Hepatocyte (in vitro differentiated cells): ENCODE data around the gene ASB15. TPM values are rescaled to one million over a fixed set of nuclear protein-coding genes. Genes with fewer than 3 reads are reported as not detected.

Experiments
- DNase-seq: peaks from one replicate; pipeline ENCODE4 v3.0.0-alpha.2; 2016; ENCODE audit warnings: low spot score
- H2AFZ ChIP-seq: fragments of 200-600 bp; sonication (generic); 2 replicates; pipeline ENCODE4 v1.6.0; 2016; ENCODE audit warnings: antibody characterized with exemption, mild to moderate bottlenecking
- H3K27ac ChIP-seq: fragments of 200-600 bp; sonication (generic); 2 replicates; pipeline ENCODE4 v1.5.1; 2016; ENCODE audit warnings: mild to moderate bottlenecking
- H3K27me3 ChIP-seq: fragments of 200-600 bp; sonication (generic); 2 replicates; pipeline ENCODE4 v1.6.1; 2016
- H3K36me3 ChIP-seq: fragments of 200-600 bp; sonication (generic); replicated peaks from 2 replicates; pipeline ENCODE4 v1.5.1; 2016; ENCODE audit warnings: low read depth; ENCODE audit not compliant: insufficient read depth
- H3K4me1 ChIP-seq: fragments of 200-600 bp; sonication (generic); 2 replicates; pipeline ENCODE4 v1.5.1; 2016; ENCODE audit warnings: mild to moderate bottlenecking, moderate library complexity; ENCODE audit not compliant: insufficient read depth
- H3K4me2 ChIP-seq: fragments of 200-600 bp; sonication (generic); 2 replicates; pipeline ENCODE4 v1.6.0; 2016
- H3K4me3 ChIP-seq: fragments of 200-600 bp; sonication (generic); 2 replicates; pipeline ENCODE4 v1.5.1; 2016; ENCODE audit warnings: mild to moderate bottlenecking
- H3K79me2 ChIP-seq: fragments of 200-600 bp; sonication (generic); 2 replicates; pipeline ENCODE4 v1.6.0; 2017; ENCODE audit warnings: mild to moderate bottlenecking
- H3K9me2 ChIP-seq: fragments of 200-600 bp; sonication (generic); replicated peaks from 2 replicates; pipeline ENCODE4 v1.6.0; 2017; ENCODE audit warnings: mild to moderate bottlenecking; ENCODE audit not compliant: insufficient read depth
- H3K9me3 ChIP-seq: fragments of 200-600 bp; sonication (generic); 2 replicates; pipeline ENCODE4 v1.5.1; 2016; ENCODE audit warnings: low read depth, mild to moderate bottlenecking
- H4K20me1 ChIP-seq: fragments of 200-600 bp; sonication (generic); 2 replicates; pipeline ENCODE4 v1.6.0; 2016; ENCODE audit warnings: mild to moderate bottlenecking; ENCODE audit not compliant: insufficient read depth, poor library complexity, severe bottlenecking
- CTCF ChIP-seq: fragments of 200-600 bp; sonication (generic); IDR thresholded peaks from 2 replicates; pipeline ENCODE4 v1.5.1; 2016; ENCODE audit warnings: antibody characterized with exemption, mild to moderate bottlenecking; ENCODE audit not compliant: poor library complexity
- EZH2 ChIP-seq: fragments of 200-600 bp; sonication (generic); IDR thresholded peaks from 2 replicates; pipeline ENCODE4 v1.6.1; 2016; ENCODE audit warnings: antibody characterized with exemption, mild to moderate bottlenecking, borderline replicate concordance
- EZH2phosphoT487 ChIP-seq: fragments of 200-600 bp; sonication (generic); IDR thresholded peaks from one replicate; pipeline ENCODE4 v1.6.1; 2018; ENCODE audit warnings: antibody characterized with exemption, mild to moderate bottlenecking, low read depth, moderate library complexity; ENCODE audit not compliant: unreplicated experiment, severe bottlenecking
- WGBS: methylation state at CpG from one replicate; pipeline ENCODE4 v1.1.6; 2016; ENCODE audit warnings: low lambda C conversion rate; ENCODE audit errors: missing lambda C conversion rate; 5-methylcytosine and 5-hydroxymethylcytosine counted together
- polyA plus RNA-seq: library from polyadenylated mRNA; unstranded; fragments of >200 nt; fragmentation: Nextera tagmentation; extraction: Ambion mirVana; gene quantifications from 2 replicates; pipeline ENCODE4 v1.2.1, GENCODE V29; 2016
- total RNA-seq: library from RNA; depleted of rRNA; stranded (reverse); fragments of >200 nt; gene quantifications from 2 replicates; pipeline ENCODE4 v1.2.3, GENCODE V29; 2014

ASB15 gene
- total and polyA plus RNA-seq, 2 experiments from 2014 or later, result not detected

- Histone ChIP-seq H3K79me2 (no peaks in the 10 kb centered on the region), H4K20me1 (no peaks in the 10 kb centered on the region), H3K27me3 (no peaks in the 10 kb centered on the region), H3K9me3 (no peaks in the 10 kb centered on the region), H3K4me3 (no peak overlapping the region), H3K4me2 (no peak overlapping the region), H3K9me2 (no peaks in the 10 kb centered on the region), H3K36me3 (no peaks in the 10 kb centered on the region), H3K27ac (no peak overlapping the region), H2AFZ (no peak overlapping the region), H3K4me1 (no peaks in the 10 kb centered on the region)
- no peak for DNase-seq
- TF ChIP-seq EZH2phosphoT487 (no peak), CTCF (no peak), EZH2 (no peak)
- 90% methylated on average over 2 of the region's 2 CpGs for WGBS
Observed at GRCh38 chr7:123627851-123628250, 26.2 kb downstream of the ASB15 start.

GRCh38 chr7:123628829-123629228 lies 27.2 kb downstream of the ASB15 start:
- no peaks in the 10 kb centered on the region for H3K36me3 ChIP-seq
- TF ChIP-seq EZH2phosphoT487, result no peak
- no peak for TF ChIP-seq CTCF
- TF ChIP-seq EZH2, result no peak
- no peak overlapping the region for H3K4me3 ChIP-seq
- no peaks in the 10 kb centered on the region for H3K9me2 ChIP-seq
- WGBS, result 97% methylated on average over 5 of the region's 5 CpGs
- H3K4me1 ChIP-seq, result no peaks in the 10 kb centered on the region
- H4K20me1 ChIP-seq, result no peaks in the 10 kb centered on the region
- H3K4me2 ChIP-seq, result no peak overlapping the region
- H3K9me3 ChIP-seq, result no peaks in the 10 kb centered on the region
- H3K27ac ChIP-seq, result no peak overlapping the region
- H3K27me3 ChIP-seq, result no peaks in the 10 kb centered on the region
- no peak overlapping the region for H2AFZ ChIP-seq
- no peaks in the 10 kb centered on the region for H3K79me2 ChIP-seq
- no peak for DNase-seq

GRCh38 chr7:123629281-123629680 lies 27.7 kb downstream of the ASB15 start:
- DNase-seq, result no peak
- Histone ChIP-seq H4K20me1 (no peaks in the 10 kb centered on the region), H3K4me1 (no peaks in the 10 kb centered on the region), H3K4me2 (no peak overlapping the region), H3K4me3 (no peak overlapping the region), H3K79me2 (no peaks in the 10 kb centered on the region), H3K36me3 (no peaks in the 10 kb centered on the region), H3K9me2 (no peaks in the 10 kb centered on the region), H3K27me3 (no peaks in the 10 kb centered on the region), H2AFZ (no peak overlapping the region), H3K9me3 (no peaks in the 10 kb centered on the region), H3K27ac (no peak overlapping the region)
- TF ChIP-seq EZH2phosphoT487 (no peak), EZH2 (no peak), CTCF (no peak)
- WGBS, result 93% methylated on average over 1 of the region's 1 CpG

- Histone ChIP-seq H3K4me3 (no peak overlapping the region), H3K9me3 (no peaks in the 10 kb centered on the region), H3K27me3 (no peaks in the 10 kb centered on the region), H3K27ac (no peak overlapping the region), H2AFZ (no peak overlapping the region), H3K9me2 (no peaks in the 10 kb centered on the region), H3K4me2 (no peak overlapping the region), H3K36me3 (no peaks in the 10 kb centered on the region), H3K79me2 (no peaks in the 10 kb centered on the region), H4K20me1 (no peaks in the 10 kb centered on the region), H3K4me1 (no peaks in the 10 kb centered on the region)
- DNase-seq, result no peak
- TF ChIP-seq EZH2phosphoT487, result no peak
- WGBS, result 92% methylated on average over 2 of the region's 2 CpGs
Observed at GRCh38 chr7:123632808-123633207, 31.2 kb downstream of the ASB15 start.
